ENCODE measurements around the gene SYNPO. TPM values are rescaled to one million over a fixed set of nuclear protein-coding genes. Genes with fewer than 3 reads are reported as not detected.

SYNPO gene
- total RNA-seq, 2 donors from 2014 or later = 0.30 to 0.36 TPM

GRCh38 chr5:150653145-150653761, 12.8 kb downstream of the SYNPO start:
- no peaks in the 10 kb centered on the region for H3K9me3 Mint-ChIP-seq

GRCh38 chr5:150653762-150654556, 13.5 kb downstream of the SYNPO start:
- H3K9me3 Mint-ChIP-seq = no peaks in the 10 kb centered on the region
- no peaks in the 10 kb centered on the region for H3K36me3 Mint-ChIP-seq (ENCODE audit: insufficient read depth in 2 of 2)
- H3K27ac Mint-ChIP-seq = no peak overlapping the region
- no peaks in the 10 kb centered on the region for H3K27me3 Mint-ChIP-seq (ENCODE audit: low read depth)
- DNase-seq = no peak
- no peaks in the 10 kb centered on the region for H3K4me1 Mint-ChIP-seq (ENCODE audit: low read depth)
- H3K4me3 Mint-ChIP-seq = no peak overlapping the region
- no peak for ATAC-seq (replicated peaks in 1 of 2)

More at GRCh38 chr5:150653145-150653761, 12.8 kb downstream of the SYNPO start:
- no peak for ATAC-seq (replicated peaks in 1 of 2)
- H3K27ac Mint-ChIP-seq = no peak overlapping the region
- no peak for DNase-seq
- H3K36me3 Mint-ChIP-seq (ENCODE audit: insufficient read depth in 2 of 2) = no peaks in the 10 kb centered on the region
- no peaks in the 10 kb centered on the region for H3K27me3 Mint-ChIP-seq (ENCODE audit: low read depth)
- no peaks in the 10 kb centered on the region for H3K4me1 Mint-ChIP-seq (ENCODE audit: low read depth)
- no peak overlapping the region for H3K4me3 Mint-ChIP-seq

- DNase-seq (no peak), ATAC-seq (replicated peaks in 1 of 2) (no peak)
- Mint-ChIP-seq H3K27ac (no peak overlapping the region), H3K4me3 (no peak overlapping the region), H3K36me3 (ENCODE audit: insufficient read depth in 2 of 2) (no peaks in the 10 kb centered on the region), H3K4me1 (ENCODE audit: low read depth) (no peaks in the 10 kb centered on the region), H3K9me3 (no peaks in the 10 kb centered on the region), H3K27me3 (ENCODE audit: low read depth) (no peaks in the 10 kb centered on the region)
These were observed 14.8 kb downstream of the SYNPO start for GRCh38 chr5:150655221-150655620.

GRCh38 chr5:150656191-150657132, 16.0 kb downstream of the SYNPO start:
- H3K36me3 Mint-ChIP-seq (ENCODE audit: insufficient read depth in 2 of 2) = no peaks in the 10 kb centered on the region
- peak overlapping the region; percentile 77 to 85 for H3K4me3 Mint-ChIP-seq
- H3K4me1 Mint-ChIP-seq (ENCODE audit: low read depth) = no peaks in the 10 kb centered on the region
- DNase-seq = peak; percentile 77 to 85
- H3K9me3 Mint-ChIP-seq = no peaks in the 10 kb centered on the region
- no peak overlapping the region for H3K27ac Mint-ChIP-seq
- ATAC-seq (replicated peaks in 1 of 2) = peak; percentile 86 to 87
- H3K27me3 Mint-ChIP-seq (ENCODE audit: low read depth) = no peaks in the 10 kb centered on the region

- H3K4me3 Mint-ChIP-seq = no peak overlapping the region
- no peaks in the 10 kb centered on the region for H3K9me3 Mint-ChIP-seq
- no peak overlapping the region for H3K27ac Mint-ChIP-seq
- no peaks in the 10 kb centered on the region for H3K4me1 Mint-ChIP-seq (ENCODE audit: low read depth)
- DNase-seq (no peak), ATAC-seq (replicated peaks in 1 of 2) (no peak)
- no peaks in the 10 kb centered on the region for H3K27me3 Mint-ChIP-seq (ENCODE audit: low read depth)
- no peaks in the 10 kb centered on the region for H3K36me3 Mint-ChIP-seq (ENCODE audit: insufficient read depth in 2 of 2)
These were observed 17.7 kb downstream of the SYNPO start for GRCh38 chr5:150658121-150658520.

- Mint-ChIP-seq H3K27ac (no peak overlapping the region), H3K4me1 (ENCODE audit: low read depth) (no peaks in the 10 kb centered on the region), H3K9me3 (no peaks in the 10 kb centered on the region), H3K27me3 (ENCODE audit: low read depth) (no peaks in the 10 kb centered on the region), H3K4me3 (no peak overlapping the region), H3K36me3 (ENCODE audit: insufficient read depth in 2 of 2) (no peaks in the 10 kb centered on the region)
- DNase-seq (no peak), ATAC-seq (replicated peaks in 1 of 2) (no peak)
These were observed 18.3 kb downstream of the SYNPO start for GRCh38 chr5:150658699-150659265.

GRCh38 chr5:150659360-150660107, 19.1 kb downstream of the SYNPO start:
- DNase-seq = no peak
- Mint-ChIP-seq H3K4me1 (ENCODE audit: low read depth) (no peaks in the 10 kb centered on the region), H3K27ac (no peak overlapping the region), H3K9me3 (no peaks in the 10 kb centered on the region), H3K4me3 (no peak overlapping the region), H3K27me3 (ENCODE audit: low read depth) (no peaks in the 10 kb centered on the region), H3K36me3 (ENCODE audit: insufficient read depth in 2 of 2) (no peaks in the 10 kb centered on the region)
- ATAC-seq (replicated peaks in 1 of 2) = no peak

GRCh38 chr5:150660108-150660831, 19.8 kb downstream of the SYNPO start:
- Mint-ChIP-seq H3K4me1 (ENCODE audit: low read depth) (no peaks in the 10 kb centered on the region), H3K9me3 (no peaks in the 10 kb centered on the region), H3K27me3 (ENCODE audit: low read depth) (no peaks in the 10 kb centered on the region), H3K36me3 (ENCODE audit: insufficient read depth in 2 of 2) (no peaks in the 10 kb centered on the region), H3K4me3 (no peak overlapping the region), H3K27ac (no peak overlapping the region)
- DNase-seq (no peak), ATAC-seq (replicated peaks in 1 of 2) (no peak)

- no peaks in the 10 kb centered on the region for H3K9me3 Mint-ChIP-seq
These were observed 20.6 kb downstream of the SYNPO start, which contains the start of gene MYOZ3 for GRCh38 chr5:150661086-150661485. TSS of gene MYOZ3 (plus strand) at chr5:150661251. CDS start at chr5:150662942, 1,691 bp downstream.

GRCh38 chr5:150661821-150662596, 21.5 kb downstream of the SYNPO start:
- DNase-seq (no peak), ATAC-seq (replicated peaks in 1 of 2) (no peak)
- Mint-ChIP-seq H3K27me3 (ENCODE audit: low read depth) (no peaks in the 10 kb centered on the region), H3K27ac (no peak overlapping the region), H3K36me3 (ENCODE audit: insufficient read depth in 2 of 2) (no peaks in the 10 kb centered on the region), H3K4me3 (no peak overlapping the region), H3K4me1 (ENCODE audit: low read depth) (no peaks in the 10 kb centered on the region), H3K9me3 (no peaks in the 10 kb centered on the region)

More at GRCh38 chr5:150661086-150661485, 20.6 kb downstream of the SYNPO start, which contains the start of gene MYOZ3:
- DNase-seq = no peak
- Mint-ChIP-seq H3K27ac (no peak within 1 kb of the TSS), H3K27me3 (ENCODE audit: low read depth) (no peaks in the 10 kb centered on the region), H3K4me3 (no peak within 1 kb of the TSS), H3K36me3 (ENCODE audit: insufficient read depth in 2 of 2) (no peaks in the 10 kb centered on the region), H3K4me1 (ENCODE audit: low read depth) (no peaks in the 10 kb centered on the region)
- ATAC-seq (replicated peaks in 1 of 2) = no peak

GRCh38 chr5:150662731-150663516, 22.5 kb downstream of the SYNPO start:
- Mint-ChIP-seq H3K4me1 (ENCODE audit: low read depth) (no peaks in the 10 kb centered on the region), H3K9me3 (no peaks in the 10 kb centered on the region), H3K27ac (no peak overlapping the region), H3K36me3 (ENCODE audit: insufficient read depth in 2 of 2) (no peaks in the 10 kb centered on the region), H3K27me3 (ENCODE audit: low read depth) (no peaks in the 10 kb centered on the region), H3K4me3 (no peak overlapping the region)
- ATAC-seq (replicated peaks in 1 of 2) = no peak
- no peak for DNase-seq

All from activated T-cell treated with anti-CD3 and anti-CD28 coated beads, Interleukin-2, amount 50 U/mL, for 72 hours (primary cell).